GM23338 (cell line): ENCODE results near the gene DAD1. TPM values are rescaled to one million over a fixed set of nuclear protein-coding genes. Genes with fewer than 3 reads are reported as not detected.

ENCODE experiments used
- ATAC-seq: fragments of 200-7000 bp; cut with Tn5 transposase; 3 replicates; pipeline ENCODE4 v1.9.1; 2020
- DNase-seq: peaks from one replicate; pipeline ENCODE4 v3.0.0-alpha.2; 2015; ENCODE audit warnings: low spot score
- H2AFZ ChIP-seq: fragments of 200-600 bp; sonication (generic); 2 replicates; pipeline ENCODE4 v1.8.0; 2016; ENCODE audit warnings: antibody characterized with exemption, mild to moderate bottlenecking, moderate library complexity
- H3F3A ChIP-seq: fragments of 200-600 bp; sonication (generic); replicated peaks from 2 replicates; pipeline ENCODE4 v1.8.0; 2017; ENCODE audit warnings: antibody characterized with exemption, mixed run types, low read depth
- H3K27ac ChIP-seq: fragments of 200-600 bp; sonication (generic); 2 replicates; pipeline ENCODE4 v1.6.1; 2016; ENCODE audit warnings: low read depth
- H3K27me3 ChIP-seq: fragments of 200-600 bp; sonication (generic); 2 replicates; pipeline ENCODE4 v1.8.0; 2016; ENCODE audit warnings: mild to moderate bottlenecking, mixed run types, moderate library complexity; ENCODE audit not compliant: insufficient read depth
- H3K36me3 ChIP-seq: fragments of 200-600 bp; sonication (generic); 2 replicates; pipeline ENCODE4 v1.8.0; 2016; ENCODE audit warnings: mild to moderate bottlenecking; ENCODE audit not compliant: insufficient read depth
- H3K4me1 ChIP-seq: fragments of 200-600 bp; sonication (generic); 2 replicates; pipeline ENCODE4 v1.8.0; 2016; ENCODE audit warnings: mild to moderate bottlenecking, moderate library complexity; ENCODE audit not compliant: insufficient read depth
- H3K4me2 ChIP-seq: fragments of 200-600 bp; sonication (generic); 2 replicates; pipeline ENCODE4 v1.7.1; 2017; ENCODE audit warnings: mixed run types
- H3K4me3 ChIP-seq: fragments of 200-600 bp; sonication (generic); 2 replicates; pipeline ENCODE4 v1.6.1; 2016; ENCODE audit warnings: mixed run types
- H3K79me2 ChIP-seq: fragments of 200-600 bp; sonication (generic); replicated peaks from 2 replicates; pipeline ENCODE4 v1.8.0; 2017; ENCODE audit warnings: mild to moderate bottlenecking; ENCODE audit not compliant: insufficient read depth
- H3K9me2 ChIP-seq: fragments of 200-600 bp; sonication (generic); 2 replicates; pipeline ENCODE4 v1.8.0; 2017; ENCODE audit not compliant: insufficient read depth
- H4K20me1 ChIP-seq: fragments of 200-600 bp; sonication (generic); replicated peaks from 2 replicates; pipeline ENCODE4 v1.8.0; 2017; ENCODE audit warnings: mild to moderate bottlenecking; ENCODE audit not compliant: insufficient read depth
- H3K27ac Mint-ChIP-seq: 2 replicates; pipeline ENCODE4 v1.8.0; 2020; ENCODE audit warnings: inconsistent platforms, mild to moderate bottlenecking, moderate library complexity, mixed read lengths
- H3K27me3 Mint-ChIP-seq: 3 replicates; pipeline ENCODE4 v1.8.0; 2022; ENCODE audit warnings: low read depth, mild to moderate bottlenecking, moderate library complexity, mixed read lengths, inconsistent platforms; ENCODE audit not compliant: insufficient read depth, poor library complexity
- H3K36me3 Mint-ChIP-seq: 3 replicates; pipeline ENCODE4 v1.8.0; 2021; ENCODE audit warnings: low read depth, mild to moderate bottlenecking, inconsistent platforms, moderate library complexity, mixed read lengths
- H3K4me1 Mint-ChIP-seq: 3 replicates; pipeline ENCODE4 v1.8.0; 2020; ENCODE audit warnings: mild to moderate bottlenecking, inconsistent platforms, mixed read lengths
- H3K4me3 Mint-ChIP-seq: 3 replicates; pipeline ENCODE4 v1.8.0; 2021; ENCODE audit warnings: moderate library complexity, mild to moderate bottlenecking, inconsistent platforms, mixed read lengths
- H3K9me3 Mint-ChIP-seq: 3 replicates; pipeline ENCODE4 v1.8.0; 2020; ENCODE audit warnings: moderate library complexity, mild to moderate bottlenecking, inconsistent platforms, mixed read lengths
- CREB1 ChIP-seq: fragments of 250-450 bp; sonication (Bioruptor Pico); IDR thresholded peaks from 2 replicates; pipeline ENCODE4 v1.5.0; 2020; ENCODE audit warnings: low read depth, mild to moderate bottlenecking, moderate library complexity
- STAT1 ChIP-seq: IDR thresholded peaks from one replicate; pipeline ENCODE4 v1.6.1; 2016; ENCODE audit warnings: antibody characterized with exemption; ENCODE audit not compliant: unreplicated experiment
- polyA plus RNA-seq: library from polyadenylated mRNA; unstranded; fragments of >200 nt; fragmentation: Nextera tagmentation; extraction: Ambion mirVana; gene quantifications from 2 replicates; pipeline ENCODE4 v1.2.1, GENCODE V29; 2016
- total RNA-seq: library from RNA; depleted of rRNA; stranded (reverse); fragments of >200 nt; shearing (Covaris generic); gene quantifications from 2 replicates; pipeline ENCODE4 v1.2.3, GENCODE V29; 2014
- TF ChIP-seq, protein P1 (sequence below): fragments of 250-450 bp; sonication (Bioruptor Pico); IDR thresholded peaks from 2 replicates; pipeline ENCODE4 v1.5.0; 2020; ENCODE audit warnings: mild to moderate bottlenecking, moderate library complexity
- TF ChIP-seq, protein P2 (sequence below), 2 experiments: fragments of 200-600 bp in 1 of 2; sonication (generic) in 1 of 2; conservative IDR thresholded peaks; 2 replicates each; pipeline versions ENCODE4 v1.5.1 to v1.6.1; 2016 to 2017; ENCODE audit warnings: antibody characterized with exemption in 2 of 2, low read depth in 2 of 2, mild to moderate bottlenecking in 2 of 2, moderate library complexity in 1 of 2
- TF ChIP-seq, protein P3 (sequence below): IDR thresholded peaks from one replicate; pipeline ENCODE4 v1.6.1; 2018; ENCODE audit warnings: antibody characterized with exemption; ENCODE audit not compliant: unreplicated experiment

Gene DAD1
- total and polyA plus RNA-seq, 2 experiments from 2014 or later = 180 to 252 TPM

DNA sequence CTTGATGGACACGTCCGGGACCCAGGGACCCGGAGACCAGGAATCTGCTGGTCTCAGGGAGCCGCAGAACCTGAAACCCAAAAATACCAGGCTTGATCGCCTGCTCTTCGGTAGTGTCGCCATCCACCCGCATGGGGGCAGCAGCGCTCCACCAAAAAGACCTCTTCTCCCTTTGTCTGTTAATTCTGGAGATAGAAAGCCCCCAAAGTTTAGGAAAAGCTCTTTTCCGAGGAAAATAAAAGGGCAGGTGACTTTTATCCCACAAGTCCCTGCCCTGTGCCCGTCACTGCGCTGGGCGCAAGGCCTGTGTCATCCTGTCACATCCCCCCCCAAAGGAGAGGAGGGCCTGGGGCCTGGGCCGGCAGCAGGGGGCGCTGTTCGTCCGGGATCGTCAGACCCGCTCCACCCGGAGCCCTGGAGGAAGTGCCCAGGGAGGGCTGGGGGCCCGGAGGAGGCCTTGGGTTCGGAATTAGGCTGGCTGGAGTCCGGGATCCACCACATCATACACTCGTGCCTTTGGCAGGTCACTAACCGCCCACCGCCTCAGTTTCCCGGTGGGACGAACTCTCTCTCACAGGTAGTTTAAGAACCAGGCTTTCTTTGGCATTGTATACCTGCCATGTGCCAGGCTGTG is 31.9 kb downstream of the DAD1 start (continued):
- TF ChIP-seq, protein P1, sequence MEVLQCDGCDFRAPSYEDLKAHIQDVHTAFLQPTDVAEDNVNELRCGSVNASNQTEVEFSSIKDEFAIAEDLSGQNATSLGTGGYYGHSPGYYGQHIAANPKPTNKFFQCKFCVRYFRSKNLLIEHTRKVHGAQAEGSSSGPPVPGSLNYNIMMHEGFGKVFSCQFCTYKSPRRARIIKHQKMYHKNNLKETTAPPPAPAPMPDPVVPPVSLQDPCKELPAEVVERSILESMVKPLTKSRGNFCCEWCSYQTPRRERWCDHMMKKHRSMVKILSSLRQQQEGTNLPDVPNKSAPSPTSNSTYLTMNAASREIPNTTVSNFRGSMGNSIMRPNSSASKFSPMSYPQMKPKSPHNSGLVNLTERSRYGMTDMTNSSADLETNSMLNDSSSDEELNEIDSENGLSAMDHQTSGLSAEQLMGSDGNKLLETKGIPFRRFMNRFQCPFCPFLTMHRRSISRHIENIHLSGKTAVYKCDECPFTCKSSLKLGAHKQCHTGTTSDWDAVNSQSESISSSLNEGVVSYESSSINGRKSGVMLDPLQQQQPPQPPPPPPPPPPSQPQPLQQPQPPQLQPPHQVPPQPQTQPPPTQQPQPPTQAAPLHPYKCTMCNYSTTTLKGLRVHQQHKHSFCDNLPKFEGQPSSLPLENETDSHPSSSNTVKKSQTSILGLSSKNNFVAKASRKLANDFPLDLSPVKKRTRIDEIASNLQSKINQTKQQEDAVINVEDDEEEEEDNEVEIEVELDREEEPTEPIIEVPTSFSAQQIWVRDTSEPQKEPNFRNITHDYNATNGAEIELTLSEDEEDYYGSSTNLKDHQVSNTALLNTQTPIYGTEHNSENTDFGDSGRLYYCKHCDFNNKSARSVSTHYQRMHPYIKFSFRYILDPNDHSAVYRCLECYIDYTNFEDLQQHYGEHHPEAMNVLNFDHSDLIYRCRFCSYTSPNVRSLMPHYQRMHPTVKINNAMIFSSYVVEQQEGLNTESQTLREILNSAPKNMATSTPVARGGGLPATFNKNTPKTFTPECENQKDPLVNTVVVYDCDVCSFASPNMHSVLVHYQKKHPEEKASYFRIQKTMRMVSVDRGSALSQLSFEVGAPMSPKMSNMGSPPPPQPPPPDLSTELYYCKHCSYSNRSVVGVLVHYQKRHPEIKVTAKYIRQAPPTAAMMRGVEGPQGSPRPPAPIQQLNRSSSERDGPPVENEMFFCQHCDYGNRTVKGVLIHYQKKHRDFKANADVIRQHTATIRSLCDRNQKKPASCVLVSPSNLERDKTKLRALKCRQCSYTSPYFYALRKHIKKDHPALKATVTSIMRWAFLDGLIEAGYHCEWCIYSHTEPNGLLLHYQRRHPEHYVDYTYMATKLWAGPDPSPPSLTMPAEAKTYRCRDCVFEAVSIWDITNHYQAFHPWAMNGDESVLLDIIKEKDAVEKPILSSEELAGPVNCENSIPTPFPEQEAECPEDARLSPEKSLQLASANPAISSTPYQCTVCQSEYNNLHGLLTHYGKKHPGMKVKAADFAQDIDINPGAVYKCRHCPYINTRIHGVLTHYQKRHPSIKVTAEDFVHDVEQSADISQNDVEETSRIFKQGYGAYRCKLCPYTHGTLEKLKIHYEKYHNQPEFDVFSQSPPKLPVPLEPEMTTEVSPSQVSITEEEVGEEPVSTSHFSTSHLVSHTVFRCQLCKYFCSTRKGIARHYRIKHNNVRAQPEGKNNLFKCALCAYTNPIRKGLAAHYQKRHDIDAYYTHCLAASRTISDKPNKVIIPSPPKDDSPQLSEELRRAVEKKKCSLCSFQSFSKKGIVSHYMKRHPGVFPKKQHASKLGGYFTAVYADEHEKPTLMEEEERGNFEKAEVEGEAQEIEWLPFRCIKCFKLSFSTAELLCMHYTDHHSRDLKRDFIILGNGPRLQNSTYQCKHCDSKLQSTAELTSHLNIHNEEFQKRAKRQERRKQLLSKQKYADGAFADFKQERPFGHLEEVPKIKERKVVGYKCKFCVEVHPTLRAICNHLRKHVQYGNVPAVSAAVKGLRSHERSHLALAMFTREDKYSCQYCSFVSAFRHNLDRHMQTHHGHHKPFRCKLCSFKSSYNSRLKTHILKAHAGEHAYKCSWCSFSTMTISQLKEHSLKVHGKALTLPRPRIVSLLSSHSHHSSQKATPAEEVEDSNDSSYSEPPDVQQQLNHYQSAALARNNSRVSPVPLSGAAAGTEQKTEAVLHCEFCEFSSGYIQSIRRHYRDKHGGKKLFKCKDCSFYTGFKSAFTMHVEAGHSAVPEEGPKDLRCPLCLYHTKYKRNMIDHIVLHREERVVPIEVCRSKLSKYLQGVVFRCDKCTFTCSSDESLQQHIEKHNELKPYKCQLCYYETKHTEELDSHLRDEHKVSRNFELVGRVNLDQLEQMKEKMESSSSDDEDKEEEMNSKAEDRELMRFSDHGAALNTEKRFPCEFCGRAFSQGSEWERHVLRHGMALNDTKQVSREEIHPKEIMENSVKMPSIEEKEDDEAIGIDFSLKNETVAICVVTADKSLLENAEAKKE (CRISPR knock-in tag) = no peak

DNA sequence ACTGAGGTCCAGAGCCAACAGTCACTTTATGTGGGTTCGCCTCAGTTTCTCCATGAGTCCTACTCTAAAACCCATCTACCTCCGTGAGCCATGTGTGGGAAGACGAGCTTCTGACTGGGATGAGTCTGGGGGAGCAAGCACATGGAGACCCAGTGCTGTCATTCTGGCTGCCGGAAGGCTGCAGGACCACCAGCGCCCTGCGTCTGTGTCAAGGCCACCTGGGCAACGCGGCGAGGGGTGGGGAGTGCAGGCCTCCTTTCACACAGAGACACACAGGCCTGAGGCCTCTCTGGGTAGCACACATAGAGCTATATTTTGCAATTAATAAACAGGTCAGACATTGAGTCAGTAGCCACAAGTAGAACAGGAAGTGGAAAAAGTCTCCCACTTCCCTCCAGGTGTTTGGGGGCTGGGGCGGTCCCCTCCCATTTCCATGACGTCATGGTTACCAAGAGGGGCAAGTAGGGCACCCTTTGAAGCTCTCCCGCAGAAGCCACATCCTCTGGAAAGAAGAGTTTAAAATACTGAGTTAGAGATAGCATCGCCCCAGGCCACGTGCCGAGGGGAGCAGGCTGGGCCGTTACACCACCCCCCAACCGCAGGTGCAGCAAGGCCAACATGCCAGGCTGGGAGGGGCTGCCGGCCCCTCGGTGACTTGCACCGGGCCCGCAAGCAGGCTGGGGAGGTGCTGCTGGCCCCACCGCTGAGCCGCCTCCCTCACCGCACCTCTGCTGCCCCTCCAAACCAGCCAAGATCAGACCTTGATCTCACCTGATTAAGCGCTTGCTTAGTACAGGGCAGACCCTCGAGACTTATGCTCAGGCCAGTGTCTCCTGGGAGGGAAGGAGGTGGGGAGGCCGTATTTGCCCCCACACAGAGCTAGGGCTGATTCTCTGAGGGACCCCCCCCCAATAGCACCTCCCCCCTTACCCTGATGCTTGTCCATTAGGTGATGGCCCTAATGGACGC is 32.7 kb downstream of the DAD1 start:
- Mint-ChIP-seq H3K4me1 (peaks cover 40% of the 10 kb centered on the region), H3K36me3 (peaks cover 2% of the 10 kb centered on the region; the same call in 2 of the 3 replicates), H3K27me3 (peaks cover 10% of the 10 kb centered on the region), H3K9me3 (peaks cover 3% of the 10 kb centered on the region; the same call in 2 of the 3 replicates), H3K4me3 (no peak overlapping the region; the same call in 2 of the 3 replicates), H3K27ac (peak overlapping the region; percentile 93)
- DNase-seq = peak; percentile 29
- no peaks in the 10 kb centered on the region for H3K79me2 ChIP-seq
- peaks cover 38% of the 10 kb centered on the region for H3K4me1 ChIP-seq
- H3K27ac ChIP-seq = no peak overlapping the region
- peak overlapping the region; percentile 54; the same call in 1 of the 2 replicates for H3K4me3 ChIP-seq
- no peaks in the 10 kb centered on the region for H3K9me2 ChIP-seq
- H3F3A ChIP-seq = peaks cover 12% of the 10 kb centered on the region; the same call in 1 of the 2 replicates
- peak overlapping the region; percentile 67; the same call in 1 of the 2 replicates for H2AFZ ChIP-seq
- no peaks in the 10 kb centered on the region for H3K36me3 ChIP-seq
- TF ChIP-seq STAT1 = no peak
- TF ChIP-seq, protein P2, sequence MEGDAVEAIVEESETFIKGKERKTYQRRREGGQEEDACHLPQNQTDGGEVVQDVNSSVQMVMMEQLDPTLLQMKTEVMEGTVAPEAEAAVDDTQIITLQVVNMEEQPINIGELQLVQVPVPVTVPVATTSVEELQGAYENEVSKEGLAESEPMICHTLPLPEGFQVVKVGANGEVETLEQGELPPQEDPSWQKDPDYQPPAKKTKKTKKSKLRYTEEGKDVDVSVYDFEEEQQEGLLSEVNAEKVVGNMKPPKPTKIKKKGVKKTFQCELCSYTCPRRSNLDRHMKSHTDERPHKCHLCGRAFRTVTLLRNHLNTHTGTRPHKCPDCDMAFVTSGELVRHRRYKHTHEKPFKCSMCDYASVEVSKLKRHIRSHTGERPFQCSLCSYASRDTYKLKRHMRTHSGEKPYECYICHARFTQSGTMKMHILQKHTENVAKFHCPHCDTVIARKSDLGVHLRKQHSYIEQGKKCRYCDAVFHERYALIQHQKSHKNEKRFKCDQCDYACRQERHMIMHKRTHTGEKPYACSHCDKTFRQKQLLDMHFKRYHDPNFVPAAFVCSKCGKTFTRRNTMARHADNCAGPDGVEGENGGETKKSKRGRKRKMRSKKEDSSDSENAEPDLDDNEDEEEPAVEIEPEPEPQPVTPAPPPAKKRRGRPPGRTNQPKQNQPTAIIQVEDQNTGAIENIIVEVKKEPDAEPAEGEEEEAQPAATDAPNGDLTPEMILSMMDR (conservative IDR thresholded peaks at IDR 0.05; ENCODE audit: low read depth in 2 of 2) = no peak
- peak; percentile 30; the same call in 1 of the 2 replicates for TF ChIP-seq CREB1
- TF ChIP-seq, protein P3, sequence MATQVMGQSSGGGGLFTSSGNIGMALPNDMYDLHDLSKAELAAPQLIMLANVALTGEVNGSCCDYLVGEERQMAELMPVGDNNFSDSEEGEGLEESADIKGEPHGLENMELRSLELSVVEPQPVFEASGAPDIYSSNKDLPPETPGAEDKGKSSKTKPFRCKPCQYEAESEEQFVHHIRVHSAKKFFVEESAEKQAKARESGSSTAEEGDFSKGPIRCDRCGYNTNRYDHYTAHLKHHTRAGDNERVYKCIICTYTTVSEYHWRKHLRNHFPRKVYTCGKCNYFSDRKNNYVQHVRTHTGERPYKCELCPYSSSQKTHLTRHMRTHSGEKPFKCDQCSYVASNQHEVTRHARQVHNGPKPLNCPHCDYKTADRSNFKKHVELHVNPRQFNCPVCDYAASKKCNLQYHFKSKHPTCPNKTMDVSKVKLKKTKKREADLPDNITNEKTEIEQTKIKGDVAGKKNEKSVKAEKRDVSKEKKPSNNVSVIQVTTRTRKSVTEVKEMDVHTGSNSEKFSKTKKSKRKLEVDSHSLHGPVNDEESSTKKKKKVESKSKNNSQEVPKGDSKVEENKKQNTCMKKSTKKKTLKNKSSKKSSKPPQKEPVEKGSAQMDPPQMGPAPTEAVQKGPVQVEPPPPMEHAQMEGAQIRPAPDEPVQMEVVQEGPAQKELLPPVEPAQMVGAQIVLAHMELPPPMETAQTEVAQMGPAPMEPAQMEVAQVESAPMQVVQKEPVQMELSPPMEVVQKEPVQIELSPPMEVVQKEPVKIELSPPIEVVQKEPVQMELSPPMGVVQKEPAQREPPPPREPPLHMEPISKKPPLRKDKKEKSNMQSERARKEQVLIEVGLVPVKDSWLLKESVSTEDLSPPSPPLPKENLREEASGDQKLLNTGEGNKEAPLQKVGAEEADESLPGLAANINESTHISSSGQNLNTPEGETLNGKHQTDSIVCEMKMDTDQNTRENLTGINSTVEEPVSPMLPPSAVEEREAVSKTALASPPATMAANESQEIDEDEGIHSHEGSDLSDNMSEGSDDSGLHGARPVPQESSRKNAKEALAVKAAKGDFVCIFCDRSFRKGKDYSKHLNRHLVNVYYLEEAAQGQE = no peak
- peak; percentile 17 for ATAC-seq
- peak overlapping the region; percentile 84 for H3K4me2 ChIP-seq
- H4K20me1 ChIP-seq = no peaks in the 10 kb centered on the region
- H3K27me3 ChIP-seq = no peaks in the 10 kb centered on the region
